ENCODE data around the gene MAP7.

MAP7 gene

GRCh38 chr6:136550330-136551071, at the start of gene MAP7:
MAP7 (minus strand) TSS chr6:136550422; CDS start chr6:136550408, 14 bp downstream.
- ChIA-PET POLR2A (no interaction called here), CTCF (interaction anchor here (0.6 to 3.1 kb wide), 11 partner anchors 8 to 281 kb away, joined by 3 to 13 read pairs (median 4); partner anchors contain the start of gene MAP3K5)
- TF ChIP-seq CTCF (IDR thresholded peaks at IDR 0.05; ENCODE audit: insufficient read depth, low read length, missing control alignments): peak; percentile 40
- no peak for DNase-seq (ENCODE audit: low read depth, low spot score)
- H3K4me3 ChIP-seq (ENCODE audit: low read depth, low read length): peak within 1 kb of the TSS; percentile 66

- CTCF ChIA-PET: interaction anchor here (2.7 to 4.8 kb wide), 2 partner anchors 8 to 193 kb away, joined by 9 to 36 read pairs; partner anchors contain the start of gene MAP3K5
- POLR2A ChIA-PET: no interaction called here
- no peak for TF ChIP-seq CTCF (IDR thresholded peaks at IDR 0.05; ENCODE audit: insufficient read depth, low read length, missing control alignments)
- no peak for DNase-seq (ENCODE audit: low read depth, low spot score)
- H3K4me3 ChIP-seq (ENCODE audit: low read depth, low read length): no peak overlapping the region
Measured at GRCh38 chr6:136599329-136600011, 49.2 kb upstream of the MAP7 start.

- ChIA-PET POLR2A (no interaction called here), CTCF (interaction anchor here (3.1 to 4.8 kb wide), 2 partner anchors 9 to 194 kb away, joined by 9 to 36 read pairs; partner anchors contain the start of gene MAP3K5)
- no peak for DNase-seq (ENCODE audit: low read depth, low spot score)
- no peak overlapping the region for H3K4me3 ChIP-seq (ENCODE audit: low read depth, low read length)
- TF ChIP-seq CTCF (IDR thresholded peaks at IDR 0.05; ENCODE audit: insufficient read depth, low read length, missing control alignments): no peak
Measured at GRCh38 chr6:136598048-136598447, 47.8 kb upstream of the MAP7 start.

- ChIA-PET CTCF (interaction anchor here (0.6 to 2.1 kb wide), 3 partner anchors 12 to 198 kb away, joined by 3 to 15 read pairs (median 9); partner anchors contain the start of gene MAP3K5), POLR2A (interaction anchor here (1.0 to 1.9 kb wide), 3 partner anchors 15 to 197 kb away, joined by 4 to 11 read pairs (median 4); partner anchors contain the start of gene MAP3K5)
- no peak for DNase-seq (ENCODE audit: low read depth, low spot score)
- H3K4me3 ChIP-seq (ENCODE audit: low read depth, low read length): no peak overlapping the region
- TF ChIP-seq CTCF (IDR thresholded peaks at IDR 0.05; ENCODE audit: insufficient read depth, low read length, missing control alignments): no peak
Measured at GRCh38 chr6:136594671-136595070, 44.4 kb upstream of the MAP7 start.

GRCh38 chr6:136593748-136594490, 43.7 kb upstream of the MAP7 start:
- peak overlapping the region; percentile 23 for H3K4me3 ChIP-seq (ENCODE audit: low read depth, low read length)
- CTCF ChIA-PET: interaction anchor here (0.6 to 2.1 kb wide), 6 partner anchors 10 to 199 kb away, joined by 3 to 15 read pairs (median 6); partner anchors contain the start of gene MAP3K5
- TF ChIP-seq CTCF (IDR thresholded peaks at IDR 0.05; ENCODE audit: insufficient read depth, low read length, missing control alignments): no peak
- POLR2A ChIA-PET: interaction anchor here (0.6 to 1.9 kb wide), 5 partner anchors 11 to 198 kb away, joined by 3 to 11 read pairs (median 4); partner anchors contain the start of gene MAP3K5
- peak; percentile 99 for DNase-seq (ENCODE audit: low read depth, low spot score)
